ENCODE measurements around the gene DDB1.

DDB1 gene

DNA sequence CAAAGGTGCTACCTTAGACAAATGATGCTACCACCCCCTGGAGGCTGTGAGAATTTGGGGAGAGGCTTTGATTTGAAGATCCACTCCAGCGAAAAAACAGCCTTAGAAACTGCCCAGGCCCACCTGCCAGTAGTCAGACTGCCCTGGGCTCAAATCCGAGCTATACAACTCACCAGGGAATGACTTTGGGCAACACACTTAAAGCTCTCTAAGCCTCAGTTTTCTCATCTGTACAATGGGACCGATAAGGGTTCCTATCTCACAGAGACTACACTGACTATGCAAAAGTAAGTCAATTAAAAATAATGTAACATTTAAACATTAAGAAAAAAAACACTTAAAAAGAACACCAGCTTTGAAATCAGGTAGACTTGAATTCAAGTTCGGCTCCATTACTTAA lies 57.7 kb downstream of the DDB1 start:
- H3K9me3 ChIP-seq (ENCODE audit: control insufficient read depth in 5 of 5, low read length in 5 of 5), result no peaks in the 10 kb centered on the region

DNA sequence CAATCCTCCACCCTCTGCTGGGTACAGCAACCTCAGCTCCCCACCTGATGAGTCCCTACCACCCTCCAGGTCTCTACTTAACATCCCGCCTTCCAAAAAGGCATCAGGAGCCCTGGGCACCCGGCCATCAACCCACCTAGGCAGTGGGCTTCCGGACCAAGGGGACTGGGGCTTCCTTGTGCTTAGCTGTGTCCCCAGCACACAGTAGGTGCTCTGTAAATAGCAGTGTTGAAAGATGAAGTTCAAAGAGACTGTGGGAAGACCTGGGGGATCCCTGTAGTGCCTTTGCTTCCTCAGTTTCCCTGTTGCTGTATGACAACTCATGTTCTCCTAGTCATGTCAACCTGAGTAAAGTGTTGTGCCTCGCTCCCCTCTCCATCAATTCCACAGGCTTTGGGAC lies 58.8 kb downstream of the DDB1 start:
- no peak overlapping the region for H3K4me3 ChIP-seq (ENCODE audit: low read depth in 1 of 5, low read length in 5 of 5)
- H3K9me3 ChIP-seq (ENCODE audit: control insufficient read depth in 5 of 5, low read length in 5 of 5), result no peaks in the 10 kb centered on the region
- no peak overlapping the region for H3K9ac ChIP-seq (ENCODE audit: low read length in 5 of 5)
- no peak overlapping the region for H3K27ac ChIP-seq (ENCODE audit: low read depth, low read length)
- peaks cover 0 to 7% (median 0%) of the 10 kb centered on the region in 5 donors for H3K4me1 ChIP-seq (ENCODE audit: control insufficient read depth in 5 of 5, insufficient read depth in 5 of 5, low read length in 5 of 5)
- peaks cover 0 to 2% (median 0%) of the 10 kb centered on the region in 5 donors for H3K36me3 ChIP-seq (ENCODE audit: control insufficient read depth in 5 of 5, insufficient read depth in 5 of 5, low read length in 5 of 5)
- H3K27me3 ChIP-seq (ENCODE audit: control insufficient read depth in 5 of 5, insufficient read depth in 4 of 5, low read length in 5 of 5), result no peaks in the 10 kb centered on the region

More for the DNA sequence above, 57.7 kb downstream of the DDB1 start:
- H3K4me3 ChIP-seq (ENCODE audit: low read depth in 1 of 5, low read length in 5 of 5), result no peak overlapping the region
- no peaks in the 10 kb centered on the region for H3K27me3 ChIP-seq (ENCODE audit: control insufficient read depth in 5 of 5, insufficient read depth in 4 of 5, low read length in 5 of 5)
- peaks cover 0 to 7% (median 0%) of the 10 kb centered on the region in 5 donors for H3K4me1 ChIP-seq (ENCODE audit: control insufficient read depth in 5 of 5, insufficient read depth in 5 of 5, low read length in 5 of 5)
- no peak overlapping the region for H3K27ac ChIP-seq (ENCODE audit: low read depth, low read length)
- no peak overlapping the region for H3K9ac ChIP-seq (ENCODE audit: low read length in 5 of 5)
- H3K36me3 ChIP-seq (ENCODE audit: control insufficient read depth in 5 of 5, insufficient read depth in 5 of 5, low read length in 5 of 5), result peaks cover 0 to 2% (median 0%) of the 10 kb centered on the region in 5 donors

DNA sequence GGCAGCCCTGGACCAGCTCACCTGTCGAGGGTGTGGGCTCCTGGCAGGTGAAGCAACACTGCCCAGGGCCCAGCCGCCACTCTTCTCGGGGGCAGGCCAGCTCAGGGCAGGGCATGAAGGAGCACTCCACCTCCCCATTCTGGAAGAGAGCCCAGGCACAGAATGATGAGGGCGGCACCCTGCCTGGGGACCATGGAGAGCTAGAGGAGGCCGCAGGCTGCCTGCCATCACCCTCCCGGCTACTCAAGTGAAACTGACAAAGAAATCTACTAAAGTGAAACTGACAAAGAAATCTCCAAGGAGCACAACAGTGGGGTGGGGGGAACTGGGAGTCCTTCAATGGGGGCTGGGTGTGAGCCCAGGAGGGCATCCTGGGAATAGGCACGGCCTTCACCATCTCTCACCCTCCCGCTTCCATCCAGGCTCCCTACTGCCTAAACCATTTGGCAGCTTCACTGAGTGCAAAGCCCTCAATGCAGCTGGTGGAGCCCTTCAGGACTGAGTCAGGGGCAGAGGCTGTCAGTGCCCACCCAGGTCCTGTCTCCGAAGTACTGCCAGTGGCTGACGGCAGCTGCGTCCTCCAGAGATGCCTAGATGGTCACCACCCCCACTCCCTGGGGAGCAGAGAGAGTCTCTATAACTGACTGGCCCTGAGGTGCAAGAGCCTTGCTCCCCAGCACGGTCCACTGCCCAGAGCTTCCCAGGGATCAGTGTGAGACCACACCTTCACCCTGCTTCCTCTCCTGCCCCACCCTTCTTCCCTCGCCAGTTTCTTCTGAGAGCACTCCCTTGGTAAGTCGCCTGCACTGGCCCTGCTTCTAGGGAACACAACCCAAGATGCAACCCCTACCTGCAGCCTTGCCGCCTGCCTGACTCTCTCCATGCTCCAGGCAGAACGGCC lies 59.5 kb downstream of the DDB1 start:
- Histone ChIP-seq H3K36me3 (ENCODE audit: control insufficient read depth in 5 of 5, insufficient read depth in 5 of 5, low read length in 5 of 5) (peaks cover 0 to 2% (median 0%) of the 10 kb centered on the region in 5 donors), H3K4me3 (ENCODE audit: low read depth in 1 of 5, low read length in 5 of 5) (no peak overlapping the region), H3K9ac (ENCODE audit: low read length in 5 of 5) (no peak overlapping the region), H3K27ac (ENCODE audit: low read depth, low read length) (no peak overlapping the region), H3K27me3 (ENCODE audit: control insufficient read depth in 5 of 5, insufficient read depth in 4 of 5, low read length in 5 of 5) (no peaks in the 10 kb centered on the region), H3K4me1 (ENCODE audit: control insufficient read depth in 5 of 5, insufficient read depth in 5 of 5, low read length in 5 of 5) (peaks cover 0 to 7% (median 0%) of the 10 kb centered on the region in 5 donors), H3K9me3 (ENCODE audit: control insufficient read depth in 5 of 5, low read length in 5 of 5) (no peaks in the 10 kb centered on the region)

DNA sequence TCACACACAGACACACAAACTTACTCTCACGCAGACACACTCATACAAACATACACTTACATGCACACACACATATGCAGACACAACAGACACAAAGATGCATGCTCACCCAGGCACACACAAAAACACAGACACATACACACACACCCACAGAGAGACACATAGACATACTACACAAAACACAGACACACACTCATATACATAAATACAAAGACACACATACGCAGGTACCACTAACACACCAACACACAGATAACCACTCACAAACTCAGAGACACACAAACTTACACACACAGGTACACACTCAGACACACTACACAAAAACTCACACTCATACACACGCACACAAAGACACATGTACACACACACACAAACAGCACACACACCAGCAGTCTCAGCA lies 60.2 kb downstream of the DDB1 start:
- Histone ChIP-seq H3K9me3 (ENCODE audit: control insufficient read depth in 5 of 5, low read length in 5 of 5) (no peaks in the 10 kb centered on the region), H3K27me3 (ENCODE audit: control insufficient read depth in 5 of 5, insufficient read depth in 4 of 5, low read length in 5 of 5) (no peaks in the 10 kb centered on the region), H3K27ac (ENCODE audit: low read depth, low read length) (no peak overlapping the region), H3K36me3 (ENCODE audit: control insufficient read depth in 5 of 5, insufficient read depth in 5 of 5, low read length in 5 of 5) (no peaks in the 10 kb centered on the region), H3K9ac (ENCODE audit: low read length in 5 of 5) (no peak overlapping the region), H3K4me3 (ENCODE audit: low read depth in 1 of 5, low read length in 5 of 5) (no peak overlapping the region), H3K4me1 (ENCODE audit: control insufficient read depth in 5 of 5, insufficient read depth in 5 of 5, low read length in 5 of 5) (peaks cover 0 to 7% (median 0%) of the 10 kb centered on the region in 5 donors)

DNA sequence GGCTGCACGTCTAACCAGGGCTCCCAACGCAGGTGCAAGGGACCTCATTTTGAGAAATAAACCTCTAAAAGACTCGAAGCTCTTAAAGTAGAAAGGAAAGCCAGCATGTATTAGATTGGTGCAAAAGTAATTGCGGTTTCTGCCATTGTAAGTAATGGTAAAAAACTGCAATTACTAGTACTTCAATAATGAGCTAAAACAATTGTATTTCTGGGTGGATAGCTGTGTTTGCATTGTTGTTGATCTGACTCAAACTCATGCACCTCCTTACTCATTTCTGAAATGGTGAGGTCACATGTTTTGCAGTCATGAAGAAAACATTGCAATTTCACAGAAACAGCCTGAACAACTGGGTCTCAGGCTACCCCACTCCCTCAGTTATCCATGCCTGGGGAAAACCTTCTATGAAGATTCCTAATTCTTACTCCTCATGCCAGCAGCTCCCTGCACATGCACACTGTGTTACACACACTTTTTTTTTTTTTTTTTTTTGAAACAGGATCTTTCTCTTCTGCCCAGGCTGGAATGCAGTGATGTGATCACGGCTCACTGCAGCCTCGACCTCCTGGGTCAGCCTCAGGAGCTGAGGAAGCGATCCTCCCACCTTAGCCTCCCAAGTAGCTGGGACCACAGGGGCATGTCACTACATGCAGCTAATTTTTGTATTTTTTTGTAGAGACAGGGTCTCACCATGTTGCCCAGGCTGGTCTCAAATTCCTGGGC lies 62.4 kb downstream of the DDB1 start:
- Histone ChIP-seq H3K9me3 (ENCODE audit: control insufficient read depth in 5 of 5, low read length in 5 of 5) (no peaks in the 10 kb centered on the region), H3K27ac (ENCODE audit: low read depth, low read length) (no peak overlapping the region), H3K36me3 (ENCODE audit: control insufficient read depth in 5 of 5, insufficient read depth in 5 of 5, low read length in 5 of 5) (no peaks in the 10 kb centered on the region), H3K27me3 (ENCODE audit: control insufficient read depth in 5 of 5, insufficient read depth in 4 of 5, low read length in 5 of 5) (no peaks in the 10 kb centered on the region), H3K4me3 (ENCODE audit: low read depth in 1 of 5, low read length in 5 of 5) (no peak overlapping the region), H3K9ac (ENCODE audit: low read length in 5 of 5) (no peak overlapping the region), H3K4me1 (ENCODE audit: control insufficient read depth in 5 of 5, insufficient read depth in 5 of 5, low read length in 5 of 5) (peaks cover 0 to 7% (median 2%) of the 10 kb centered on the region in 5 donors)

DNA sequence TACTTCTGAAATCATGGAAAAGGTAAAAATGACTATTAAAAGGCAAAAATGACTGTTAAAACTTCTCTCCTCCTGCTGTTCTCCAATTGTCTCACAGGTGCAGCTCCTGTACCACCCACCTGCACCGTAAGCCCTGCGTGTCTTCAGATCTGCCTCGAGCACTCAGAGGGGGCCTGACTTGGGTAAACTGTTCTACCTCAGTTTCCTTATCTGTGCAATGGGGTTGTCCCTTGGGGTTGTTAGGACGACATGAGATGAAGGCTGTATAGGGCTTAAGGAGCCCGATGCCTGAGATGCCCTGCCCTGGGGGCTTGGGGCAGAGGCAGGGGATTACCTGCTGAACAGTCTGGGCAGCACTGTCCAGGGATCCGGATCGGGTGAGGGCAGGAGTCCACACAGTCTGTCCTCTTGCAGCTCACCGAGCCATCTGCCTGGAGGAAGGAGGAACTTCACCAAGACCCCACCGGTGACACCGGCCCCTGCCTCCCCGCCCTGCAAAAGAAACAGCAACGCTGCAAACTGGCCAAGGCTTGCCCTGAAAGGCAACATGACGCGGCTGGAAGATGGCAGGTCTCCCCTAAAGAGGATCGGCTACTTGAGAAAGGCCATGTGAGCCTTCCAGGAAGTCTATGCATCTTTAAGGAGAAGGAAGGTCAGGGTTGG lies 64.2 kb downstream of the DDB1 start:
- H3K27me3 ChIP-seq (ENCODE audit: control insufficient read depth in 5 of 5, insufficient read depth in 4 of 5, low read length in 5 of 5), result no peaks in the 10 kb centered on the region
- no peak overlapping the region for H3K9ac ChIP-seq (ENCODE audit: low read length in 5 of 5)
- H3K27ac ChIP-seq (ENCODE audit: low read depth, low read length), result no peak overlapping the region
- H3K4me1 ChIP-seq (ENCODE audit: control insufficient read depth in 5 of 5, insufficient read depth in 5 of 5, low read length in 5 of 5), result peaks cover 0 to 5% (median 2%) of the 10 kb centered on the region in 5 donors
- no peak overlapping the region for H3K4me3 ChIP-seq (ENCODE audit: low read depth in 1 of 5, low read length in 5 of 5)
- no peaks in the 10 kb centered on the region for H3K36me3 ChIP-seq (ENCODE audit: control insufficient read depth in 5 of 5, insufficient read depth in 5 of 5, low read length in 5 of 5)
- no peaks in the 10 kb centered on the region for H3K9me3 ChIP-seq (ENCODE audit: control insufficient read depth in 5 of 5, low read length in 5 of 5)

DNA sequence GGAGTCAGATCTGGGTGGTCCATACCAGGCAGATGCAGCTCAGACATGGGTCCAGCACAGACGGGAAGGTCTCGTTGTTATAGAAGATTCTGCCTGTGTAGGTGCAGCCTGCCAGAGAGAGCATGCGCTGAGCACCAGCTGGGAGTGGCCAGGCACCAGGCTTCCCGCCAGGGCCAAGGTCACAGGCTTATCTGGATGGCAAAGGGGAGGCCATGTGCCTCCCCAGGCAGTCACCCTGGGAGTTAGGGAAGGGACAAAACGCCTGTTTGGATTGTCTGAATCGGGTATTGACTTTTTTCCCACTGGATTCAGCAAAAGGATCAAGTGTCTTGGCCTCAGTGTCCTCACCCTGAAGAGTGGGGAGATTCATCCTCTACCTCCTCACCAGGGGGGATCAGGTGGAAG lies 65.5 kb downstream of the DDB1 start:
- Histone ChIP-seq H3K4me3 (ENCODE audit: low read depth in 1 of 5, low read length in 5 of 5) (no peak overlapping the region), H3K27me3 (ENCODE audit: control insufficient read depth in 5 of 5, insufficient read depth in 4 of 5, low read length in 5 of 5) (no peaks in the 10 kb centered on the region), H3K9ac (ENCODE audit: low read length in 5 of 5) (no peak overlapping the region), H3K27ac (ENCODE audit: low read depth, low read length) (no peak overlapping the region), H3K4me1 (ENCODE audit: control insufficient read depth in 5 of 5, insufficient read depth in 5 of 5, low read length in 5 of 5) (peaks cover 0 to 2% (median 0%) of the 10 kb centered on the region in 5 donors), H3K36me3 (ENCODE audit: control insufficient read depth in 5 of 5, insufficient read depth in 5 of 5, low read length in 5 of 5) (no peaks in the 10 kb centered on the region), H3K9me3 (ENCODE audit: control insufficient read depth in 5 of 5, low read length in 5 of 5) (no peaks in the 10 kb centered on the region)

DNA sequence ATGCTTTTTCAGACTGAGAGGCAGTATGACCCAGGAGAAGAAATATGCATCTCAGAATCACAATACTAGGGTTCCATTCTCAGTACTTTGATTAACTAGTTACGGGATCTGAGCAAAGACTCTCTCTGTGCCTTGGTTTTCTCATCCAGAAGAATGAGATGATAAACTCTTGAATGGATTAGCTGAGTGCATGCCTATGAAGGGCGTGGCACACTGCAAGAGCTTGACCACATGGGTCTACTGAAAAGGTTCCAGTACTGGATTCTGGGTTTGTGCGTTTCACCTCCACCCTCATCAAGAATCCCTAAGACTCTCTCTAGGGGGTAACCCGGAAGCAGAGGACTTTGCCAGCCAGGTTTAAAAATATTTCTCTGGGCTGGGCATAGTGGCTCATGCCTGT lies 66.3 kb downstream of the DDB1 start:
- Histone ChIP-seq H3K4me3 (ENCODE audit: low read depth in 1 of 5, low read length in 5 of 5) (no peak overlapping the region), H3K4me1 (ENCODE audit: control insufficient read depth in 5 of 5, insufficient read depth in 5 of 5, low read length in 5 of 5) (peaks cover 0 to 2% (median 0%) of the 10 kb centered on the region in 5 donors), H3K9ac (ENCODE audit: low read length in 5 of 5) (no peak overlapping the region), H3K27me3 (ENCODE audit: control insufficient read depth in 5 of 5, insufficient read depth in 4 of 5, low read length in 5 of 5) (no peaks in the 10 kb centered on the region), H3K36me3 (ENCODE audit: control insufficient read depth in 5 of 5, insufficient read depth in 5 of 5, low read length in 5 of 5) (no peaks in the 10 kb centered on the region), H3K27ac (ENCODE audit: low read depth, low read length) (no peak overlapping the region), H3K9me3 (ENCODE audit: control insufficient read depth in 5 of 5, low read length in 5 of 5) (no peaks in the 10 kb centered on the region)

DNA sequence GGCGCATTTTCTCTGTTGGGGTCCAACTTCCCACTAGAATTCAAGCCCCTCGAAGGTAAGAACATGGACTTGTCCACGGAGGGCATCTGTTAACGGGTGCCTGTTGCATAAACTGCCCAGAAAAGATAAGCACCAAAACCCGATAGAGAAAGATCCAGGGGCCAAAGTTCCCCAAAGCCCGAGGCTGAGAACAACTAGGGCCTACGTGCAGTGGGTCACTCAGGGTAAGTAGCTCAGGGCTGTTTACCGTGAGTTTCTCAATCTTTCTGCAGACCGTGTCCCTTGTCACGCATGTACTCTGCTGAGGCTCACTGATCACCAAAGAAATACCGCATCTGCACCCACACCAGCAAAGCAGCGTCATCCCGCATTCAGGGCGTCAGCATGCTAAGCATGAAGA lies 67.5 kb downstream of the DDB1 start:
- Histone ChIP-seq H3K4me1 (ENCODE audit: control insufficient read depth in 5 of 5, insufficient read depth in 5 of 5, low read length in 5 of 5) (peaks cover 0 to 2% (median 0%) of the 10 kb centered on the region in 5 donors), H3K27ac (ENCODE audit: low read depth, low read length) (no peak overlapping the region), H3K36me3 (ENCODE audit: control insufficient read depth in 5 of 5, insufficient read depth in 5 of 5, low read length in 5 of 5) (no peaks in the 10 kb centered on the region), H3K27me3 (ENCODE audit: control insufficient read depth in 5 of 5, insufficient read depth in 4 of 5, low read length in 5 of 5) (no peaks in the 10 kb centered on the region), H3K9ac (ENCODE audit: low read length in 5 of 5) (no peak overlapping the region), H3K9me3 (ENCODE audit: control insufficient read depth in 5 of 5, low read length in 5 of 5) (no peaks in the 10 kb centered on the region), H3K4me3 (ENCODE audit: low read depth in 1 of 5, low read length in 5 of 5) (no peak overlapping the region)

DNA sequence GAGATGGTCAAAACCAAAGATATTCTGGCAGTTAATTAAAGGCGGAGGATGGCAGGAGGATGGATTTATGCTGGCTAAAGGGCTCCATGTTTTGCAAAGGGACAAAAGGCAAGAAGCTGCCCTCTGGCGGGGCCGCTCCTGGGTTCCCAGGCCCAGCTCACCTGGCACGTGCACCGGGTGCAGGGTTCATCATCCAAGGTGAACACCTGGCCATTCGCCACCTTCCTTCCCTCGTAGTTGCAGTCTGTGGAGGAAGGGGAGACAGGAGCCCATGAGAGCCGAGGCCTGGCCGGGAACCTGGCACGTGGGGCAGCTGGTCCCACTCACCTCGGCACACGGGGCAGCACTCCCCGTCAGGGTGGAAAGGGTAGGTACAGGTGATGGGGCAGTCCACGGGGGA lies 68.1 kb downstream of the DDB1 start:
- Histone ChIP-seq H3K4me1 (ENCODE audit: control insufficient read depth in 5 of 5, insufficient read depth in 5 of 5, low read length in 5 of 5) (peaks cover 0 to 2% (median 0%) of the 10 kb centered on the region in 5 donors), H3K27me3 (ENCODE audit: control insufficient read depth in 5 of 5, insufficient read depth in 4 of 5, low read length in 5 of 5) (no peaks in the 10 kb centered on the region), H3K36me3 (ENCODE audit: control insufficient read depth in 5 of 5, insufficient read depth in 5 of 5, low read length in 5 of 5) (no peaks in the 10 kb centered on the region), H3K4me3 (ENCODE audit: low read depth in 1 of 5, low read length in 5 of 5) (no peak overlapping the region), H3K9ac (ENCODE audit: low read length in 5 of 5) (no peak overlapping the region), H3K27ac (ENCODE audit: low read depth, low read length) (no peak overlapping the region), H3K9me3 (ENCODE audit: control insufficient read depth in 5 of 5, low read length in 5 of 5) (no peaks in the 10 kb centered on the region)

Measured in subcutaneous abdominal adipose tissue (tissue), 5 donors.